Measurements from ENCODE around the gene TMEM132E. TPM values are rescaled to one million over a fixed set of nuclear protein-coding genes. Genes with fewer than 3 reads are reported as not detected.

Gene TMEM132E
- total RNA-seq, 1 donor from 2014 or later = not detected

- Mint-ChIP-seq H3K4me1 (ENCODE audit: unreplicated experiment) (no peaks in the 10 kb centered on the region), H3K27me3 (ENCODE audit: unreplicated experiment) (no peaks in the 10 kb centered on the region), H3K4me3 (ENCODE audit: unreplicated experiment) (no peak overlapping the region), H3K27ac (ENCODE audit: unreplicated experiment) (no peak overlapping the region), H3K9me3 (ENCODE audit: unreplicated experiment) (no peaks in the 10 kb centered on the region), H3K36me3 (ENCODE audit: unreplicated experiment) (no peaks in the 10 kb centered on the region)
- no peak for TF ChIP-seq CTCF (IDR thresholded peaks at IDR 0.05)
- no peak for DNase-seq (ENCODE audit: extremely low spot score, unreplicated experiment)
These were observed 75.5 kb downstream of the TMEM132E start for GRCh38 chr17:34654881-34655276.

- no peak for DNase-seq (ENCODE audit: extremely low spot score, unreplicated experiment)
- TF ChIP-seq CTCF (IDR thresholded peaks at IDR 0.05) = no peak
- Mint-ChIP-seq H3K27ac (ENCODE audit: unreplicated experiment) (no peak overlapping the region), H3K27me3 (ENCODE audit: unreplicated experiment) (no peaks in the 10 kb centered on the region), H3K9me3 (ENCODE audit: unreplicated experiment) (no peaks in the 10 kb centered on the region), H3K4me3 (ENCODE audit: unreplicated experiment) (no peak overlapping the region), H3K4me1 (ENCODE audit: unreplicated experiment) (no peaks in the 10 kb centered on the region), H3K36me3 (ENCODE audit: unreplicated experiment) (no peaks in the 10 kb centered on the region)
These were observed 77.4 kb downstream of the TMEM132E start for GRCh38 chr17:34656801-34657200.

GRCh38 chr17:34658811-34659560 is 79.6 kb downstream of the TMEM132E start:
- Mint-ChIP-seq H3K27me3 (ENCODE audit: unreplicated experiment) (no peaks in the 10 kb centered on the region), H3K4me3 (ENCODE audit: unreplicated experiment) (no peak overlapping the region), H3K27ac (ENCODE audit: unreplicated experiment) (no peak overlapping the region), H3K36me3 (ENCODE audit: unreplicated experiment) (no peaks in the 10 kb centered on the region), H3K4me1 (ENCODE audit: unreplicated experiment) (no peaks in the 10 kb centered on the region), H3K9me3 (ENCODE audit: unreplicated experiment) (no peaks in the 10 kb centered on the region)
- TF ChIP-seq CTCF (IDR thresholded peaks at IDR 0.05) = no peak
- no peak for DNase-seq (ENCODE audit: extremely low spot score, unreplicated experiment)

GRCh38 chr17:34663714-34664113 is 84.3 kb downstream of the TMEM132E start:
- Mint-ChIP-seq H3K9me3 (ENCODE audit: unreplicated experiment) (no peaks in the 10 kb centered on the region), H3K36me3 (ENCODE audit: unreplicated experiment) (no peaks in the 10 kb centered on the region), H3K27me3 (ENCODE audit: unreplicated experiment) (no peaks in the 10 kb centered on the region), H3K27ac (ENCODE audit: unreplicated experiment) (no peak overlapping the region), H3K4me1 (ENCODE audit: unreplicated experiment) (no peaks in the 10 kb centered on the region), H3K4me3 (ENCODE audit: unreplicated experiment) (no peak overlapping the region)
- no peak for TF ChIP-seq CTCF (IDR thresholded peaks at IDR 0.05)
- DNase-seq (ENCODE audit: extremely low spot score, unreplicated experiment) = no peak

GRCh38 chr17:34665150-34665806 is 85.9 kb downstream of the TMEM132E start:
- Mint-ChIP-seq H3K36me3 (ENCODE audit: unreplicated experiment) (no peaks in the 10 kb centered on the region), H3K4me3 (ENCODE audit: unreplicated experiment) (no peak overlapping the region), H3K27me3 (ENCODE audit: unreplicated experiment) (no peaks in the 10 kb centered on the region), H3K27ac (ENCODE audit: unreplicated experiment) (no peak overlapping the region), H3K4me1 (ENCODE audit: unreplicated experiment) (no peaks in the 10 kb centered on the region), H3K9me3 (ENCODE audit: unreplicated experiment) (no peaks in the 10 kb centered on the region)
- no peak for TF ChIP-seq CTCF (IDR thresholded peaks at IDR 0.05)
- no peak for DNase-seq (ENCODE audit: extremely low spot score, unreplicated experiment)
